Transverse colon (tissue), 4 donors: ENCODE data around the gene GNG3. TPM values are rescaled to one million over a fixed set of nuclear protein-coding genes. Genes with fewer than 3 reads are reported as not detected.
A peak's percentile ranks its signal among the peaks of the same experiment; 100 is the strongest.

Experiments
- DNase-seq: peaks from one replicate; pipeline ENCODE4 v3.0.0-alpha.2; 2019
- H3K27ac ChIP-seq, 4 donors: fragments of 200-600 bp; sonication (generic); 2 replicates each; pipeline ENCODE4 v1.5.1; 2016 to 2018; ENCODE audit warnings: inconsistent platforms in 4 of 4
- H3K27me3 ChIP-seq: fragments of 200-600 bp; sonication (generic); 2 replicates; pipeline ENCODE4 v1.5.1; 2017; ENCODE audit warnings: inconsistent platforms
- H3K36me3 ChIP-seq, 4 donors: fragments of 200-600 bp; sonication (generic); 2 replicates each; pipeline ENCODE4 v1.5.1; 2017 to 2019; ENCODE audit warnings: inconsistent platforms in 4 of 4
- H3K4me1 ChIP-seq, 4 donors: fragments of 200-600 bp; sonication (generic); 2 replicates each; pipeline ENCODE4 v1.5.1; 2017 to 2020; ENCODE audit warnings: inconsistent platforms in 4 of 4
- H3K4me3 ChIP-seq, 4 donors: fragments of 200-600 bp; sonication (generic); 1 replicate in 1 of 4; 2 replicates in 3 of 4; pipeline versions ENCODE4 v1.5.1 to v1.6.1; 2017 to 2019; ENCODE audit warnings: inconsistent platforms in 4 of 4
- H3K9me3 ChIP-seq, 2 donors: fragments of 200-600 bp; sonication (generic); 2 replicates each; pipeline ENCODE4 v1.5.1; 2017 to 2019; ENCODE audit warnings: inconsistent platforms in 2 of 2
- CTCF ChIP-seq, 5 experiments: fragments of 200-600 bp in 3 of 5; fragments of 450-650 bp in 2 of 5; sonication (generic) in 3 of 5; IDR thresholded peaks; 1 replicate in 2 of 5; 2 replicates in 3 of 5; pipeline ENCODE4 v1.5.1; 2016 to 2017; ENCODE audit warnings: antibody characterized with exemption in 5 of 5, inconsistent platforms in 3 of 5, mild to moderate bottlenecking in 2 of 5, moderate library complexity in 1 of 5
- EP300 ChIP-seq: sonication (generic); formaldehyde crosslinking; IDR thresholded peaks from one replicate; pipeline ENCODE4 v1.6.1; 2017; ENCODE audit warnings: antibody characterized with exemption, low read depth
- POLR2A ChIP-seq: fragments of 450-650 bp; IDR thresholded peaks from one replicate; pipeline ENCODE4 v1.6.1; 2016; ENCODE audit warnings: antibody characterized with exemption, mild to moderate bottlenecking, moderate library complexity
- POLR2AphosphoS5 ChIP-seq, 3 donors: sonication (generic); formaldehyde crosslinking; IDR thresholded peaks; one replicate each; pipeline ENCODE4 v1.6.1; 2016; ENCODE audit warnings: antibody characterized with exemption in 3 of 3
- WGBS, 2 donors: methylation state at CpG; one replicate each; pipeline ENCODE4 v1.1.5; 2018; ENCODE audit warnings: low coverage in 1 of 2; 5-methylcytosine and 5-hydroxymethylcytosine counted together
- in situ Hi-C, 4 donors: fragments of 200-750 bp; cut with MboI; loops; one replicate each; pipeline versions ENCODE4 v1.15.0 to v1.15.1; 2017; ENCODE audit warnings: low sequenced_read_pairs in 3 of 4, low pct_ligation_motif_present in 1 of 4, low pct_unique_long_range_greater_than_20kb in 1 of 4
- intact Hi-C: fragments of 100-400 bp; cut with DNase I; formaldehyde crosslinking; loops from one replicate; pipeline ENCODE4 v1.15.1; 2023; ENCODE audit warnings: low total_unique reads
- total RNA-seq, 4 donors: library from RNA; depleted of rRNA; stranded (reverse); fragments of >200 nt; gene quantifications; one replicate each; pipeline ENCODE4 v1.1.0, GENCODE V29; 2016

Gene GNG3
- under 1 TPM in 1 of 4 donors, not detected in 3; 0.64 TPM for total RNA-seq

- intact Hi-C loops (no loop called here), in situ Hi-C loops (no loop called here)
- H3K4me1 ChIP-seq: peaks cover 31 to 44% (median 36%) of the 10 kb centered on the region in 4 donors
- no peaks in the 10 kb centered on the region for H3K9me3 ChIP-seq
- DNase-seq: no peak
- peak within 1 kb of the TSS; percentile 93 to 98 (median 96) for H3K27ac ChIP-seq
- H3K4me3 ChIP-seq: peak within 1 kb of the TSS; percentile 57 to 71 (median 64)
- H3K36me3 ChIP-seq: peaks cover 0 to 7% (median 0%) of the 10 kb centered on the region in 4 donors
- no peaks in the 10 kb centered on the region for H3K27me3 ChIP-seq
- TF ChIP-seq CTCF (IDR thresholded peaks at IDR 0.05): no peak
- TF ChIP-seq POLR2AphosphoS5 (IDR thresholded peaks at IDR 0.05): no peak
- TF ChIP-seq EP300: no peak
- no peak for TF ChIP-seq POLR2A
- WGBS, 2 donors: 93% methylated on average over 9 of the region's 10 CpGs; no CpG with 5 or more reads in 1 of the 2 donors
These were observed at the start of gene GNG3, which contains the start of gene BSCL2 for GRCh38 chr11:62707277-62707861. Gene GNG3, plus strand, starts transcription at chr11:62707676. Its CDS starts 620 bp downstream, at chr11:62708296. Gene BSCL2, minus strand, starts transcription at chr11:62707424. Its CDS starts 229 bp downstream, at chr11:62707195.

DNA sequence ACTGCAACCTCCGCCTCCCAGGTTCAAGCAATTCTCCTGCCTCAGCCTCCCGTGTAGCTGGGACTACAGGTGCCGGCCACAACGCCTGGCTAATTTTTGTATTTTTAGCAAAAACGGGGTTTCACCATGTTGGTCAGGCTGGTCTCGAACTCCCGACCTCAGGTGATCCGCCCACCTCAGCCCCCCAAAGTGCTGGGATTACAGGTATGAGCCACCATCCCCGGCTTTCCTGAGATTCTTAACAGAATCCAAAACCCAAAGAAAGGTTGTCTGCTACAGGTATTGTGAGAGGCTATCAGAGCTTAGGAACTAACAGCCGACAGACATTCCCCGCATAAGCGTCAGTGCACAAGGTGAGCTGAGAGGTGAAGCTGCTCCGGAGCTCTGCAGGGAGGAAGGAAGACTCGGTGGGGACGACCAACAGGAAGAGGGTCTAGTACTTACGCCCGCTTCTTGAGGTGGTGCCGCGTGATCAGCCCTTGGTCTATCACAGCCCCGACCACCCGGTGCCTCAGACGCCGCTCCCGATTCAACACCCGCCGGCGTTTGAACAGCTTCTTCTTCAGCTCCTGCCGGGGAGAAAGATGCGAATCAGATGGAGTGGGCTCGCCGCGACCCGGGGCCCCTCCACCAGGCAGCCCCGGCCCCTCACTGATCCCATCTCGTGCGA is 42.9 kb upstream of the GNG3 start:
- intact Hi-C loops (no loop called here), in situ Hi-C loops (no loop called here)
- H3K9me3 ChIP-seq: no peaks in the 10 kb centered on the region
- no peaks in the 10 kb centered on the region for H3K27me3 ChIP-seq
- DNase-seq: peak; percentile 74
- peaks cover 18 to 44% (median 33%) of the 10 kb centered on the region in 4 donors for H3K4me1 ChIP-seq
- 1% methylated on average over 30 of the region's 36 CpGs; no CpG with 5 or more reads in 1 of the 2 donors for WGBS, 2 donors
- TF ChIP-seq POLR2AphosphoS5 (IDR thresholded peaks at IDR 0.05): no peak
- TF ChIP-seq POLR2A: no peak
- no peak for TF ChIP-seq CTCF (IDR thresholded peaks at IDR 0.05)
- TF ChIP-seq EP300: no peak
- peaks cover 0 to 6% (median 0%) of the 10 kb centered on the region in 4 donors for H3K36me3 ChIP-seq
- peak overlapping the region; percentile 55 to 77 (median 72) for H3K4me3 ChIP-seq
- H3K27ac ChIP-seq: peak overlapping the region; percentile 93 to 97 (median 94)

- in situ Hi-C loops: no loop called here
- H3K36me3 ChIP-seq: peaks cover 0 to 6% (median 0%) of the 10 kb centered on the region in 4 donors
- H3K27me3 ChIP-seq: no peaks in the 10 kb centered on the region
- peak; percentile 97 for DNase-seq
- WGBS, 2 donors: 0% methylated on average over 44 of the region's 47 CpGs; no CpG with 5 or more reads in 1 of the 2 donors
- peak within 1 kb of the TSS; percentile 55 to 77 (median 72) for H3K4me3 ChIP-seq
- peaks cover 18 to 50% (median 37%) of the 10 kb centered on the region in 4 donors for H3K4me1 ChIP-seq
- peak within 1 kb of the TSS; percentile 93 to 97 (median 94) for H3K27ac ChIP-seq
- no peaks in the 10 kb centered on the region for H3K9me3 ChIP-seq
- TF ChIP-seq CTCF (IDR thresholded peaks at IDR 0.05): no peak
- peak; percentile 99 for TF ChIP-seq POLR2A
- peak; percentile 98 to 100 (median 100) for TF ChIP-seq POLR2AphosphoS5 (IDR thresholded peaks at IDR 0.05)
- TF ChIP-seq EP300: no peak
- intact Hi-C loops: no loop called here
These were observed 42.3 kb upstream of the GNG3 start, which contains the start of the genes C11orf98 and CSKMT for GRCh38 chr11:62665075-62665598. Gene C11orf98, minus strand, starts transcription at chr11:62665210. Its CDS starts 41 bp downstream, at chr11:62665169. Gene CSKMT, plus strand, starts transcription at chr11:62665312. Its CDS starts 568 bp downstream, at chr11:62665880.
